GM18498 (cell line): ENCODE measurements around the gene GAS2L3.

Source experiments
- ATAC-seq: cut with Tn5 transposase; IDR thresholded peaks from one replicate; pipeline ENCODE4 v1.9.1; 2021; ENCODE audit warnings: mild to moderate bottlenecking, moderate library complexity; ENCODE audit not compliant: unreplicated experiment

GAS2L3 gene

GRCh38 chr12:100656856-100657255, 83.4 kb downstream of the GAS2L3 start:
- ATAC-seq: no peak

GRCh38 chr12:100661300-100661951, 87.9 kb downstream of the GAS2L3 start:
- ATAC-seq: no peak

GRCh38 chr12:100666588-100666987, 93.1 kb downstream of the GAS2L3 start:
- no peak for ATAC-seq

- ATAC-seq: peak; percentile 78
Measured at GRCh38 chr12:100668945-100669536, 95.6 kb downstream of the GAS2L3 start.

GRCh38 chr12:100669922-100670321, 96.4 kb downstream of the GAS2L3 start:
- ATAC-seq: no peak

GRCh38 chr12:100671396-100672074, 98.1 kb downstream of the GAS2L3 start:
- ATAC-seq: no peak

GRCh38 chr12:100672075-100672592, 98.7 kb downstream of the GAS2L3 start:
- peak; percentile 77 for ATAC-seq

- no peak for ATAC-seq
Measured at GRCh38 chr12:100674036-100674888, 100.8 kb downstream of the GAS2L3 start.
